SK-N-SH (cell line): ENCODE measurements around the gene ADPGK. TPM values are rescaled to one million over a fixed set of nuclear protein-coding genes. Genes with fewer than 3 reads are reported as not detected.

Experiments used
- CTCF ChIA-PET: fragments of 300-600, 350-600 bp; formaldehyde crosslinking; extraction: SDS; loops from one replicate; lab custom pipeline; 2021; lab: Yijun Ruan, JAX
- POLR2A ChIA-PET: fragments of 350-600 bp; sonication (Branson Sonifier 250); formaldehyde crosslinking; extraction: SDS; loops from one replicate; lab custom pipeline; 2020; ENCODE audit warnings: antibody characterized with exemption, inconsistent platforms; lab: Yijun Ruan, JAX
- DNase-seq: peaks from one replicate; pipeline ENCODE4 v3.0.0; 2012
- H2AFZ ChIP-seq: fragments of 200-600 bp; sonication (generic); 2 replicates; pipeline ENCODE4 v1.8.1; 2016; ENCODE audit warnings: antibody characterized with exemption, mild to moderate bottlenecking, low read depth
- H3F3A ChIP-seq: fragments of 200-600 bp; sonication (generic); replicated peaks from 2 replicates; pipeline ENCODE3; 2016; ENCODE audit warnings: antibody characterized with exemption, mild to moderate bottlenecking; ENCODE audit not compliant: insufficient read depth
- H3K27ac ChIP-seq, 2 experiments: fragments of 200-500 bp in 1 of 2; fragments of 200-600 bp in 1 of 2; sonication (Bioruptor generic) in 1 of 2; sonication (generic), shearing (Covaris generic) in 1 of 2; 2 replicates each; pipeline versions ENCODE4 v1.5.1 to v1.6.1; 2014 to 2016; ENCODE audit warnings: low read depth in 2 of 2, inconsistent platforms in 1 of 2, low read length in 1 of 2, mild to moderate bottlenecking in 1 of 2, mixed read lengths in 1 of 2
- H3K27me3 ChIP-seq: fragments of 200-600 bp; sonication (generic), shearing (Covaris generic); 2 replicates; pipeline ENCODE4 v1.6.1; 2016; ENCODE audit warnings: mixed run types; ENCODE audit not compliant: insufficient read depth
- H3K36me3 ChIP-seq, 2 experiments: fragments of 200-500 bp in 1 of 2; fragments of 200-600 bp in 1 of 2; sonication (Bioruptor generic) in 1 of 2; sonication (generic) in 1 of 2; replicated peaks in 1 of 2; 2 replicates each; pipeline versions ENCODE3 to v1.5.1; 2014 to 2016; ENCODE audit warnings: low read length in 1 of 2, mild to moderate bottlenecking in 1 of 2; ENCODE audit not compliant: insufficient read depth in 2 of 2, control insufficient read depth in 1 of 2
- H3K4me1 ChIP-seq, 2 experiments: fragments of 200-500 bp in 1 of 2; fragments of 200-600 bp in 1 of 2; sonication (Bioruptor generic) in 1 of 2; sonication (generic), shearing (Covaris generic) in 1 of 2; 2 replicates each; pipeline versions ENCODE4 v1.5.1 to v1.6.1; 2014 to 2016; ENCODE audit warnings: low read depth in 1 of 2, low read length in 1 of 2, mixed run types in 1 of 2; ENCODE audit not compliant: insufficient read depth in 2 of 2, control insufficient read depth in 1 of 2
- H3K4me2 ChIP-seq: fragments of 200-600 bp; sonication (generic), shearing (Covaris generic); 2 replicates; pipeline ENCODE4 v1.6.1; 2017; ENCODE audit warnings: mixed run types
- H3K4me3 ChIP-seq, 2 experiments: fragments of 200-500 bp in 1 of 2; fragments of 200-600 bp in 1 of 2; sonication (Bioruptor generic) in 1 of 2; sonication (generic), shearing (Covaris generic) in 1 of 2; 2 replicates each; pipeline versions ENCODE4 v1.5.1 to v1.8.1; 2014 to 2016; ENCODE audit warnings: low read depth in 2 of 2, inconsistent platforms in 1 of 2, low read length in 1 of 2, mild to moderate bottlenecking in 1 of 2, mixed read lengths in 1 of 2, moderate library complexity in 1 of 2
- H3K79me2 ChIP-seq: fragments of 200-600 bp; sonication (generic); 2 replicates; pipeline ENCODE4 v1.8.1; 2017; ENCODE audit warnings: mild to moderate bottlenecking; ENCODE audit not compliant: insufficient read depth
- H3K9ac ChIP-seq: fragments of 200-600 bp; sonication (generic); 2 replicates; pipeline ENCODE4 v1.6.1; 2017; ENCODE audit warnings: mixed run types
- H3K9me2 ChIP-seq: fragments of 200-600 bp; sonication (generic); 2 replicates; pipeline ENCODE4 v1.6.1; 2017; ENCODE audit warnings: mixed run types
- H3K9me3 ChIP-seq: fragments of 200-600 bp; sonication (generic); 2 replicates; pipeline ENCODE4 v1.6.1; 2017; ENCODE audit warnings: mixed run types, mild to moderate bottlenecking, moderate library complexity
- H4K20me1 ChIP-seq: fragments of 200-600 bp; sonication (generic); 2 replicates; pipeline ENCODE4 v1.6.1; 2017; ENCODE audit warnings: mild to moderate bottlenecking, mixed run types; ENCODE audit not compliant: insufficient read depth
- CTCF ChIP-seq: fragments of 200-600 bp; sonication (generic); IDR thresholded peaks from 2 replicates; pipeline ENCODE4 v1.6.1; 2017; ENCODE audit warnings: antibody characterized with exemption, mild to moderate bottlenecking, moderate library complexity
- ELF1 ChIP-seq: IDR thresholded peaks from 2 replicates; pipeline ENCODE4 v1.4.0; 2012
- EP300 ChIP-seq, 2 experiments: IDR thresholded peaks; 2 replicates each; pipeline versions ENCODE4 v1.4.0 to v1.6.1; 2012; ENCODE audit warnings: borderline replicate concordance in 1 of 2, low read depth in 1 of 2, low read length in 1 of 2
- EZH2phosphoT487 ChIP-seq: fragments of 200-600 bp; sonication (generic); IDR thresholded peaks from 2 replicates; pipeline ENCODE4 v1.6.1; 2017; ENCODE audit warnings: low read depth, mixed run types, mild to moderate bottlenecking, antibody characterized with exemption, moderate library complexity, borderline replicate concordance
- FOSL2 ChIP-seq: IDR thresholded peaks from 2 replicates; pipeline ENCODE4 v1.4.0; 2012; ENCODE audit warnings: low read depth, mild to moderate bottlenecking, moderate library complexity, borderline replicate concordance
- FOXJ3 ChIP-seq: sonication (generic); formaldehyde crosslinking; IDR thresholded peaks from 2 replicates; pipeline ENCODE4 v1.5.1; 2020; ENCODE audit warnings: mild to moderate bottlenecking, missing genetic modification reagents
- GABPA ChIP-seq: IDR thresholded peaks from 2 replicates; pipeline ENCODE4 v1.4.0; 2012; ENCODE audit warnings: low read depth, mild to moderate bottlenecking
- GATA2 ChIP-seq: sonication (generic); formaldehyde crosslinking; IDR thresholded peaks from 2 replicates; pipeline ENCODE4 v1.5.0; 2020; ENCODE audit warnings: mild to moderate bottlenecking, missing genetic modification reagents
- IRF3 ChIP-seq: fragments of 150-350 bp; IDR thresholded peaks from 2 replicates; pipeline ENCODE4 v1.6.1; 2016; ENCODE audit warnings: mild to moderate bottlenecking, low read depth, low read length
- NFIC ChIP-seq: IDR thresholded peaks from 2 replicates; pipeline ENCODE4 v1.4.0; 2012; ENCODE audit warnings: borderline replicate concordance
- NRF1 ChIP-seq: IDR thresholded peaks from 2 replicates; pipeline ENCODE4 v1.6.1; 2012; ENCODE audit warnings: low read depth, mild to moderate bottlenecking, low read length
- RFX5 ChIP-seq: IDR thresholded peaks from 2 replicates; pipeline ENCODE4 v1.6.1; 2012; ENCODE audit warnings: mild to moderate bottlenecking, improper control_type of control experiment, low read length
- RXRA ChIP-seq: IDR thresholded peaks from 2 replicates; pipeline ENCODE4 v1.4.0; 2012; ENCODE audit warnings: low read depth, mild to moderate bottlenecking, borderline replicate concordance
- SMC3 ChIP-seq: IDR thresholded peaks from 2 replicates; pipeline ENCODE4 v1.6.1; 2012; ENCODE audit warnings: low read depth, low read length, improper control_type of control experiment
- TAF1 ChIP-seq: IDR thresholded peaks from 2 replicates; pipeline ENCODE4 v1.6.1; 2012; ENCODE audit warnings: low read depth, mild to moderate bottlenecking, low read length, moderate library complexity, borderline replicate concordance
- TEAD4 ChIP-seq: IDR thresholded peaks from 2 replicates; pipeline ENCODE4 v1.4.0; 2012; ENCODE audit warnings: mild to moderate bottlenecking, borderline replicate concordance; ENCODE audit not compliant: insufficient read depth
- USF2 ChIP-seq: fragments of 150-350 bp; IDR thresholded peaks from 2 replicates; pipeline ENCODE4 v1.6.1; 2017; ENCODE audit warnings: antibody characterized with exemption, low read length, low read depth, borderline replicate concordance
- YY1 ChIP-seq: IDR thresholded peaks from 2 replicates; pipeline ENCODE4 v1.4.0; 2012; ENCODE audit warnings: low read depth, mild to moderate bottlenecking
- WGBS: methylation state at CpG from one replicate; pipeline ENCODE4 v1.1.6; 2017; ENCODE audit warnings: low lambda C conversion rate; 5-methylcytosine and 5-hydroxymethylcytosine counted together
- polyA plus RNA-seq, 3 experiments: library from polyadenylated mRNA; depleted of rRNA; stranded (reverse); fragments of >200 nt; gene quantifications; 2 replicates each; pipeline ENCODE4 v1.2.3, GENCODE V29; 2012
- TF ChIP-seq, protein P1 (sequence below): IDR thresholded peaks from 2 replicates; pipeline ENCODE4 v1.4.0; 2012; ENCODE audit warnings: low read depth, borderline replicate concordance
- TF ChIP-seq, protein P2 (sequence below): IDR thresholded peaks from 2 replicates; pipeline ENCODE4 v1.4.0; 2012; ENCODE audit warnings: low read depth
- TF ChIP-seq, protein P3 (sequence below): IDR thresholded peaks from 2 replicates; pipeline ENCODE4 v1.6.1; 2012; ENCODE audit warnings: mild to moderate bottlenecking, low read depth, low read length, moderate library complexity

Gene ADPGK
- polyA plus RNA-seq (2012; rRNA removed): 57.3 and 70.7 TPM in 2 replicates
- 37.8 and 49.9 TPM in 2 replicates for polyA plus RNA-seq (2012; cell fraction: cytosol; rRNA removed)
- 71.6 and 125 TPM in 2 replicates for polyA plus RNA-seq (2012; cell fraction: nucleus; rRNA removed)

DNA sequence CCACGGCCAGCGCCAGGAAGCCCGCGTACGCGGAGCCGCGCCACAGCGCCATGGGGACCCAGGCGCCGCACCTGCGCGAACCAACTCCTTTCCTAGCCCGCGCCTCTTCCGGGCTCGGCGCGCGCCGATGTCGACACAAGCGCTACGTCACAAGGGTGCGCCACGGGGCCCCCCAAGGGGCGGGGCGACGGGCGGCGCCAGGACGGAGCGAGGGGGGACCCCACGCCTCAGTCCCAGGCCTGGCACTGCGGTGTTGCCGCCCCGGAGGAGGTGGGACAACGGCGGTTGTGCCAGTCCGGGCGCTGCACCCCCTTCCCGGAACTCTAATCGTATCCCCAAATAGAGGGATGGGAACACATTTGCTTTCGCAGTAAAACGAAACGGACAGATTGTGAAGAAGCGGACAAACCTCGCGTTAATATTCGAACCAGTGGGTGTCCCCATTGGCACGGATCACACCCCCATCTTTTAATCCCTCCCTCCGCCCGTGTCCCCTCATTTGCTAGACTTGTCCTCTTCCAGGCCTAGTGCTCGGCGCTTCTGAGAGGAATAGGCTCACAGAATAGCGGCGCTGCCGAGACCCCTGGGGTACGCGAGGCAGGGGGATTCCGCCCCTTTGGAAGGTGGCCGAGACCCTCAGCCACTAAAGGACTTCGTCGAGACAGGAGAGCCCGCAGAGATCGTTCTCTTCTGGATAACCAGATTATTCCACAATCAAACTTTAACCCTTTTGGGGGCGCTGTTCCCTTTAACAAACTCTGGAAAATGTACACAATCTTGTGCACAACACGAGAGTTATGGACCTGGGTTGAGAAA is at the start of gene ADPGK:
TSS of gene ADPGK (minus strand) at position 119 of the 816 bp plus-strand sequence. CDS start at position 52, 67 bp downstream.
- Histone ChIP-seq H3K79me2 (peaks cover 46% of the 10 kb centered on the region), H3K4me3 (peak within 1 kb of the TSS; percentile 85 to 98), H3K27ac (peak within 1 kb of the TSS; percentile 92 to 97), H4K20me1 (0 out of 2 replicates have a peak, but pooled peaks cover 3% of the 10 kb centered on the region), H3K9me3 (no peaks in the 10 kb centered on the region), H3K36me3 (peaks cover 0 to 7% of the 10 kb centered on the region in 2 experiments), H3K9me2 (no peaks in the 10 kb centered on the region), H3K27me3 (no peaks in the 10 kb centered on the region), H2AFZ (peak within 1 kb of the TSS; percentile 87), H3F3A (peaks cover 14% of the 10 kb centered on the region), H3K4me2 (peak within 1 kb of the TSS; percentile 80), H3K9ac (peak within 1 kb of the TSS; percentile 85), H3K4me1 (peaks cover 0 to 21% of the 10 kb centered on the region in 2 experiments; a peak in 2 of 4 replicates)
- CTCF ChIA-PET: interaction anchor here (0.6 to 2.5 kb wide), 11 partner anchors 10 to 490 kb away, joined by 3 to 10 read pairs (median 4); no protein-coding TSS in a partner anchor
- POLR2A ChIA-PET: no interaction called here
- under 1% methylated on average over 48 of the region's 68 CpGs for WGBS
- DNase-seq: peak; percentile 99
- TF ChIP-seq ELF1 (peak; percentile 99), RXRA (no peak), SMC3 (no peak), TAF1 (peak; percentile 78), EP300 (IDR thresholded peaks at IDR 0.05; ENCODE audit: borderline replicate concordance in 1 of 2, low read depth in 1 of 2, low read length in 1 of 2) (no peak), FOXJ3 (CRISPR knock-in tag) (no peak), GABPA (peak; percentile 67), CTCF (peak; percentile 75), NFIC (no peak), USF2 (no peak), NRF1 (peak; percentile 68), RFX5 (no peak), FOSL2 (no peak), TEAD4 (no peak), YY1 (peak; percentile 59), GATA2 (CRISPR knock-in tag) (no peak), EZH2phosphoT487 (no peak), IRF3 (no peak)
- TF ChIP-seq, protein P1, sequence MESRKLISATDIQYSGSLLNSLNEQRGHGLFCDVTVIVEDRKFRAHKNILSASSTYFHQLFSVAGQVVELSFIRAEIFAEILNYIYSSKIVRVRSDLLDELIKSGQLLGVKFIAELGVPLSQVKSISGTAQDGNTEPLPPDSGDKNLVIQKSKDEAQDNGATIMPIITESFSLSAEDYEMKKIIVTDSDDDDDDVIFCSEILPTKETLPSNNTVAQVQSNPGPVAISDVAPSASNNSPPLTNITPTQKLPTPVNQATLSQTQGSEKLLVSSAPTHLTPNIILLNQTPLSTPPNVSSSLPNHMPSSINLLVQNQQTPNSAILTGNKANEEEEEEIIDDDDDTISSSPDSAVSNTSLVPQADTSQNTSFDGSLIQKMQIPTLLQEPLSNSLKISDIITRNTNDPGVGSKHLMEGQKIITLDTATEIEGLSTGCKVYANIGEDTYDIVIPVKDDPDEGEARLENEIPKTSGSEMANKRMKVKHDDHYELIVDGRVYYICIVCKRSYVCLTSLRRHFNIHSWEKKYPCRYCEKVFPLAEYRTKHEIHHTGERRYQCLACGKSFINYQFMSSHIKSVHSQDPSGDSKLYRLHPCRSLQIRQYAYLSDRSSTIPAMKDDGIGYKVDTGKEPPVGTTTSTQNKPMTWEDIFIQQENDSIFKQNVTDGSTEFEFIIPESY: peak; percentile 85
- TF ChIP-seq, protein P2, sequence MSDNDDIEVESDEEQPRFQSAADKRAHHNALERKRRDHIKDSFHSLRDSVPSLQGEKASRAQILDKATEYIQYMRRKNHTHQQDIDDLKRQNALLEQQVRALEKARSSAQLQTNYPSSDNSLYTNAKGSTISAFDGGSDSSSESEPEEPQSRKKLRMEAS: peak; percentile 70
- TF ChIP-seq, protein P3, sequence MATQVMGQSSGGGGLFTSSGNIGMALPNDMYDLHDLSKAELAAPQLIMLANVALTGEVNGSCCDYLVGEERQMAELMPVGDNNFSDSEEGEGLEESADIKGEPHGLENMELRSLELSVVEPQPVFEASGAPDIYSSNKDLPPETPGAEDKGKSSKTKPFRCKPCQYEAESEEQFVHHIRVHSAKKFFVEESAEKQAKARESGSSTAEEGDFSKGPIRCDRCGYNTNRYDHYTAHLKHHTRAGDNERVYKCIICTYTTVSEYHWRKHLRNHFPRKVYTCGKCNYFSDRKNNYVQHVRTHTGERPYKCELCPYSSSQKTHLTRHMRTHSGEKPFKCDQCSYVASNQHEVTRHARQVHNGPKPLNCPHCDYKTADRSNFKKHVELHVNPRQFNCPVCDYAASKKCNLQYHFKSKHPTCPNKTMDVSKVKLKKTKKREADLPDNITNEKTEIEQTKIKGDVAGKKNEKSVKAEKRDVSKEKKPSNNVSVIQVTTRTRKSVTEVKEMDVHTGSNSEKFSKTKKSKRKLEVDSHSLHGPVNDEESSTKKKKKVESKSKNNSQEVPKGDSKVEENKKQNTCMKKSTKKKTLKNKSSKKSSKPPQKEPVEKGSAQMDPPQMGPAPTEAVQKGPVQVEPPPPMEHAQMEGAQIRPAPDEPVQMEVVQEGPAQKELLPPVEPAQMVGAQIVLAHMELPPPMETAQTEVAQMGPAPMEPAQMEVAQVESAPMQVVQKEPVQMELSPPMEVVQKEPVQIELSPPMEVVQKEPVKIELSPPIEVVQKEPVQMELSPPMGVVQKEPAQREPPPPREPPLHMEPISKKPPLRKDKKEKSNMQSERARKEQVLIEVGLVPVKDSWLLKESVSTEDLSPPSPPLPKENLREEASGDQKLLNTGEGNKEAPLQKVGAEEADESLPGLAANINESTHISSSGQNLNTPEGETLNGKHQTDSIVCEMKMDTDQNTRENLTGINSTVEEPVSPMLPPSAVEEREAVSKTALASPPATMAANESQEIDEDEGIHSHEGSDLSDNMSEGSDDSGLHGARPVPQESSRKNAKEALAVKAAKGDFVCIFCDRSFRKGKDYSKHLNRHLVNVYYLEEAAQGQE: 0 out of 2 replicates have a peak, but pooled peaks have one; percentile 16
